Glomerular endothelial cell (primary cell): ENCODE measurements around the gene TCTN1. TPM values are rescaled to one million over a fixed set of nuclear protein-coding genes. Genes with fewer than 3 reads are reported as not detected.
"Not testable (repeated sequence)": the region's sequence is repeated elsewhere in the genome, so short reads cannot be mapped to it uniquely, and the experiment has no call there.

Experiments
- DNase-seq: peaks from one replicate; pipeline ENCODE4 v3.0.0-alpha.2; 2011; ENCODE audit warnings: low read depth, low spot score; ENCODE audit errors: extremely low read depth
- total RNA-seq: library from RNA; depleted of rRNA; stranded (reverse); fragments of >200 nt; gene quantifications from 2 replicates; pipeline ENCODE4 v1.2.3, GENCODE V29; 2015

Gene TCTN1
- total RNA-seq, 1 donor from 2014 or later, result 34.6 TPM

DNA sequence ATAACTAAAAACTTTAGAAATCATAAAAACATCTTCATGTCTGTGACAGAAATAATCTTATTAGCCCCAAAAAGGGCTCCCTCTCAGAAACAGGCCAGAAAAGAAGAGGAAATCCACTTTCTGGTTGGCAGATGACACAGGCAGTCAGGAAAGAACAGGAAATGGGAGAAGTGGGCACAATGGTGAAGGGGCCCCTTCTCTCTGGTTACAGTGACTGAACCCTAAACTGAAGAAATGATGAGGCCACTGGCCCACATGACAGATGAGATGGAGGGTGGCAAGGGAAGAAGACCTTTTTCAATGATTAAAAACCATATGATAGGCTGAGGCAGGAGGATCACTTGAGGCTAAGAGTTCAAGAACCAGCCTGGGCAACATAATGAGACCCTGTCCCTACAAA is 21.1 kb downstream of the TCTN1 start:
- no peak for DNase-seq

DNA sequence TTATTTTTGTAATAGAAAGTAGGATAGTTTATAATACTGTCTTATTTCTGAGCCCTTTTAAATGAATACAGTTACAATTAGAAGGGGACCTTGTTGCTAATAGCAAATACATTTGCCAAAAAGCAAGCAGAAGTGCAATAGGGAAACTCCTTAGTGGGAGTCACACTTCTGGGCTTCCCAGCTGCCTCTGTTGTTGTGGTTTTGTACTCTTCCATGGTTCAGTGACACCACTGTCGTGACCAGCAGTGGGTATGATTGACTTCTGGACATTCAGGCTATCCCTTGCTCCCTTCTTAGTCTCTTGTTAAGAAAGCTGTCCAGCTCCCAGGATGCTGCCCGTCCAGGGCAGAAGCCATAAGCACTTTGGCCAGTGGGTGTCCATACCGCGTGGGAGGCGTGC is 22.6 kb downstream of the TCTN1 start:
- DNase-seq, result no peak

DNA sequence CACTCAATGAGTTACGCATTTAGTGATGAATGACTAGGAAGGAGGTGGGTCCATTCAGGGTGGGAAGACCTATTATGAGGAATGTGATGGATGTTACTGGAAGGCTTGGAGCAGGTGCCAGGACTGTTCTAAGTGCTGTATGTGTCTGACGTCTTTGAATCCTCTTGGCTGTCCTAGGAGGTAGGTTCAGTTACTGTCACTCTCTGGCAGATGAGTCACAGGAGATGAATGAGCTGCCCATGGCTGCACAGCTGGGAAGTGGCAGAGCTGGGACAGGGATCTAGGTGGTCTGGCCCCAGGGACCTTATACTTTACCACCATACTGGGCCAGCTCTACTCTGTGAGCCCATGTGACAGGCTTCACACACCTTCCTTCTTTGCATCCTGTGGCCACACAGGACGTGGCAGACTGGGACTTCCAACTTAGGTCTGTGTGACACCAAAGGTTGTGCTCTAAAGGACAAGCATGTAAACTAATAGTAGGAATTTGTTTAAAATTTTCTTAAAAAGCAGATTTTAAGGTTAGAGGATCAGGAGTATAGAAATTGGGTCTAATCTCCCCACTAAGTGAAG is 24.0 kb downstream of the TCTN1 start:
- no peak for DNase-seq

DNA sequence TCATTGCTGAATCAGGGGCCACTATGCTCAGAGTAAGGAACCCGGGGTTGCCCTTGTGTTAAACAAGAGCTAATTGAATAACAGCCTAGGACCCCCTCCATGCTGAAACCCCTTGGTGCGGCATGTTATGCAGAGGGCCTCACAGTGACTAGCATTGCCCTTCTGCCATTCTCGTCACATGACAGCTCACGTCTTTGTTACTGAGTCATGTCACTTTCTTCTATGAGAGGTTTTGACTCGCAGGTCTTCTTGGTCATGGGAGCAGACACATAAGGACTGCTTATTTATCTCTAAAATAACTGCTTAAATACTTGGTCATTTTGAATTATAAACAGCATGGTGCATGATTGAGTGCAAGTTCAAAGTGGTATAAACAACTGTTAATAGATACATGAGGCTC is 24.9 kb downstream of the TCTN1 start:
- DNase-seq, result no peak

DNA sequence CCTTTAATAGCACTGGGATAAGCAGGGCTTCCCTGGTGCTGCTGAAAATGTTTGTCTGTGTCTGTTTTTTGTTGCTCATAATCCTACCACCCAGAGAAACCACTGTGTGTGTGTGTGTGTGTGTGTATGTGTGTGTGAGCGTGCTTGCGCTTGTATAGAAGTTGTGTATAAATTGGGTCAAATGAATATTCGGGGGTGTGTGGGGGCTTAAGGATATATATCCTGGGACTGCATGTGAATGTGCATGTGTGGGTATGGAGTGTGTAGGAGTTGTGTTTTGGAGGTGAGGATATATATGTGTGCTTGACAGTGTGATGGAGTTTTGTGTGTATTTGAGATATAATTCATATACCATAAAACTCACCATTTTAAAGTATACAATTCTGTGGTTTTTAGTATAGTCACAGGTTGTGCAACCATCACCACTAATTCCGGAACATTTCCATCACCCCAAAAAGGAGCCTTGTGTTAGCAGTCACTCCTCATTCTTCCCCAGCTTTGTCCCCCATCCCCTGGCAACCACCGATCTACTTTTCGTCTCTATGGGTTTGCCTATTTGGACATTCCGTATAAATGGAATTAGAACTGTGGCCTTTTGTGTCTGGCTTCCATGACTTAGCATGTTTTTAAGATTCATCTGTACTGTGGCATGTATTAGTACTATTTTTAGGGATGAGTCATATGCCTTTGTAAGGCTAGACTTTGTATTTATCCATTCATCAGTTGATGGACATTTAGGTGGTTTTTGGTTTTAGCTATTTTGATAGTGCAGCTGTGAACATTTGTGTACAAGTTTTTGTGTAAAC is 25.6 kb downstream of the TCTN1 start:
- no peak for DNase-seq

DNA sequence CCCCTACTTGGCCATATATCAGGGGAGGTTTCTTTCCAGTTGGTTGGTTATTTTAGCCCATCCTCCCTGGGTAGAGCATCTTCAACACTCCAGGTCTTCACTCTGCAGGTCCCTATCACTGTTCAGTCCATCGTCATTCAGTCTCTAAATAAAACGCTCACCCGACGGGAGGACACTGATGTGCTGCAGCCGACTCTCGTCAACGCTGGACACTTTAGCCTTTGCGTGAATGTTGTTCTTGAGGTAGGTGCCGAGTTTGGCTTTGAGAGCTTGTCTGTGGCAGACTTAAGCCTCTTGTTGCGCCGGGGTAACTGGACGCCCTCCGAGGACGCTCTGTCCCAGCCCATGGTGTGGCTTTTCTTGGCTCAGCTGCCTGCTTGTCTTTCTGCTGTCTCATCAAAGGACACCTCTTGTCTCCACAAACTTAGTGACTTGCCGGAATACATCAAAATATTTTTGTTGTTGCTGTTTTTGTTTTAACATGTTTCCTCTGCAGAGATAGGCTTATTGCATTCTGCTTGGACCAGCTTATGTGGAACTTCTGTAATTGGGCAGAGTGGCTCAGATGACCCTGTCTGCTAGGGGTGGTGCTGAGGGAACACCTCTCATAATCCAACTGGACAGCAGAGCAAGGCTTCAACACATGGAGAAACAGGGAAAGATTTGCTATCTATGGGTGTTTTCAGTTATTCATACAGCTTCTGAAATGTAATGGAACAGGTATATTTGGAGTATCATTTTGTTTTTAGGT is 26.5 kb downstream of the TCTN1 start:
- DNase-seq, result no peak

DNA sequence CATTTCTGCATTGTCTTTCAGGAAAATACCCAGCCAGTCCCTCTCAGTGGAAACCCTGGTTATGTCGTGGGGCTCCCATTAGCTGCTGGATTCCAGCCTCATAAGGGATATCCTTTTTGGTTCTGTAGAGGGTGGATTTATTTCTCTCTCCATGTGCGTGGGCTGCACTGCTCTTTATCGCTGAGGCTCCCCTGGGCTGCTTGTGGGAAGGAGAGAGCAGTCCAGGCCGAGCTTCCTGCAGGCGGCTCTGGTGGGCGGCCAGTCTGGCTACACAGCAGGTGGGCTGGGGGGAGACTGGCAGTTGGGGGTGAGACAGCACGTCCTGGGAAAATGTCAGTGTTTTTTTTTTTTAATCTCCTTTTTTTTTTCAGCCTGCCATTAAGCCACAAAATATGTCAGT is 27.6 kb downstream of the TCTN1 start:
- no peak for DNase-seq

DNA sequence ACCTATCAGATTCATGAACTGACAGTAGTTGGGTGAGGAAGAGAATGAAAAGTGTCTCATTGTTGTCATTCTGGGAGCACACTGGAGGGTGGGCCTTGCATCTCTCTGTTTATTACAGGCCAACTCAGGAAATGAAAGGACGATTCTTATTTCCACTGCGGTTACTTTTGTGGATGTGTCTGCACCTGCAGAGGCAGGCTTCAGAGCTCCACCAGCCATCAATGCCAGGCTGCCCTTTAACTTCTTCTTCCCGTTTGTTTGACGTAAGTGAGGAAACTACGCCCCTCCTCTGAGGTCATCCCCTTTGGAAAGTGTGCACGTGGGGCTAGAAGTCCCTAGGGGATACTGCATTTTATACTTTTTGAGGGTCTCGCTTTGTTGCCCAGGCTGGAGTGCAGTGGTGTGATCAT is 33.7 kb downstream of the TCTN1 start:
- DNase-seq, result no peak

DNA sequence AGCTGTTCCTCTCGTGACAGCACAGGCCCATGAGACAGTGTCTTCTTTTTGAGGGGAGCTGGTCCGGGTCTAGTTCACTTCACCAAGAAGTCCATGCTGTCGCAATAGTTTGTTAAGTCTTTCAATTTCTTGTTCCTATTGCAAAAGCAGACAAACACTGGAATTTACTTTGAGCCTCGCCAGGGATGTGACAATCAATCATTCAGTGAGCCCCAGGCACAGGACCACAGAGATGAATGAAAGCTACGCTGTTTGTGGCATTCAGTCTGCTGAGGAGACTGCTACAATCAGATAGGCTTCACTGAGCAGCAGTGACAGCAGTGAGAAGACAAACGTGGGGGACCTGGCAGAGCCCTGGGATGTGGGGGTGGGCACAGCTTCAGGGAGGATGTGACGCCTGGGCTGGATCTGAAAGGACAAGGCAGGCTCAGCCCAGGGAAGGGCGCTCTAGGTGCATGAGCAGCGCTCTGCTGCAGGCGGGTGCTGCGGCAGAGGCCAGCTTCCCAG is 35.5 kb downstream of the TCTN1 start:
- DNase-seq, result no peak

DNA sequence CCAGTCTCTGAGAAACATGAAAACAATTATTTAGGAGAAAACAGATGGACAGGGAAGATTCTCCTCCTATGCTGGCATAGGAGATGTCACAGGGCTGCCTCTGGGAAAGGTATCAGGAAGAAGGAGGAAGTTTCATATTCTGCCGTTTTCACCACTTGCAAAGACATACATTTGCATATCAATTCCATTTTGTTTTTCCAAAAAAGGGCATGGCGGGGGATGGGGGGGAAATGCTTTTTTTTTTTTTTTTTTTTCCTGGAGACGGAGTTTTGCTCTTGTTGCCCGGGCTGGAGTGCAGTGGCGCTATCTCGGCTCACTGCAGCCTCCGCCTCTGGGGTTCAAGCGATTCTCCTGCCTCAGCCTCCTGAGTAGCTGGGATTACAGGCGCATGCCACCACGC is 40.3 kb downstream of the TCTN1 start:
- DNase-seq, result not testable (repeated sequence)

DNA sequence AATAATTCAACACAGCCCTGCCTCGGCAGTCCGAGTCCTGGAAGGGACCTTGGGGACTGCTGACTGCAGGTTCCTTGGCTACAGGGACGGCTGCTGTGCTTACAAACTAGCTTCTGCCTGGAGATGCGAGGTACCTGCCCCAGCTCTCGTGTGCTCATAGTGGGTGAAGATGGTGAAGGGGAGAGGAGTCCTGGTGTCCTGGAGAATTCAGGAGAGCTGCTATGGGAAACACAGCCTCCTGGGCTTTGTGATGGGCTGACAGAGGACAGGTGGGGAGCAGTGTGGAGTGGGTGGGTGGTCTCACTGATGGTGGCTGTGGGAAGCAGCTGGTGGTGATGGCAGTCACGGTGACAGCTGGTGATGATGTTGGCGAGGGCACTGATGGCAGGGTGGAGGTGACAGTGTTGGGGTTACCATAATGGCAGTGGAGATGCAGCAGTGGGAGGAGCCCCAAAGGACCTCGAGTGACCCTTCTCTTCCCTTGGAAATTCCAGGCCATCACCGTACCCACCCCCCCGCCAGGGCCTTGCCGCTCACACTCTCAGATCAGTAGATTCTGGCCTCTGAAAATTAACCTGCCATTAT is 42.2 kb downstream of the TCTN1 start:
- no peak for DNase-seq

DNA sequence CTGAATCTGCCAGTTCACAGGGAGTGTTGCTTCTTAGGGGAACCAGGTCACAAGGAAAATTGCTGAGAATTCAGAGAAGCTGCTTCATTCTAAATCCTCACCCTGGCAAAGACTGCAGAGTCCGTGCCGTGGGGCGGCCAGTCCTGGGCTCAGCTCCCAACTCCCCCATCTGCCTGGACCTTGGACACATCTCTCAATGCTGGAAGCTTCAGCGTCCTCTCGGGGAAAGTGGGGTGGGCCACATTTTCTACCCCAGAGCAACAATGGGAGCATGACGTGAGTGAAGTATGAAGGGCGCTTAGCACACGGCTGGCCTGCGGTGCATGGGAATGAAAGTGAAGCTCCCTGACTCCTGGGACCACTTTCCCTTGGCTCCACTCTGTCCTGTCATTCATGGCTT is 43.8 kb downstream of the TCTN1 start:
- DNase-seq, result no peak

DNA sequence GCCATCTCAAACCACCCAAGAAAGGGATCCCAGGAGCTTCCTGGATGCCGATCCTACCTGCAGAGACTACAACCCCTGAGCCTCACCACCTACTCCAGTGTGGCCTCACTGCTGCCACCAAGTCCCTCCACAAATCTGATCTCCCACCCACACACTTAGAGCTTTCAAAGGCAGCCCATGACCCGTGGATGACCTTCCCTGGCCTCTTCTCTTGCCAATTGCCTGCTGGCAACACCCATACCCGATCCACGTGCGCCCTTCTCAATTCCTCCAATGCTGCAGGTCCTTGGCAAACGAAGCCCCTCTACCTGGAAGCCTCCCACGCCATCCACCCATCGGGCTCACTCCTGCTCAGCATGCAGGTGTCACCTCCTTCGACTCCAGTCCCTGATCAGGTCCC is 44.3 kb downstream of the TCTN1 start:
- no peak for DNase-seq

DNA sequence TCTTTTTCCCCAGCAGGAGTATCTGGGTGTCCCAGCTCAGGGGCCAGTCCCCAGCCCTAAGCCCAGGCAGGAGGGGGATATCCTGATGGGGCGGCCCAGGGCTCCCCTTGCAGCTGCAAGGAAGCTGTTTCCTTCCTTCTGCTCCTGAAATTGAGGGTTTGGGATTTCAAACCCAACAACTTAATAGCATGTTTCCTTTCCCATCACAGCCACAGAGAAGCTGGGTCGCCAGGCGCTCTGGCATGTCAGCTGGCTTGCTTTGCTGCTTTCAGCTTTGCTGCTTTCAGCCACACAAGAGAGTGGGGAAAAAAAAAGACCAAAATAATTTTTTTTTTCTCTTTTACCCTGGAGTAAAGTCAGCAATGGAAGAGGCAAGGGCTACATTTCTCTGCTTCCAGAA is 44.9 kb downstream of the TCTN1 start:
- DNase-seq, result no peak

DNA sequence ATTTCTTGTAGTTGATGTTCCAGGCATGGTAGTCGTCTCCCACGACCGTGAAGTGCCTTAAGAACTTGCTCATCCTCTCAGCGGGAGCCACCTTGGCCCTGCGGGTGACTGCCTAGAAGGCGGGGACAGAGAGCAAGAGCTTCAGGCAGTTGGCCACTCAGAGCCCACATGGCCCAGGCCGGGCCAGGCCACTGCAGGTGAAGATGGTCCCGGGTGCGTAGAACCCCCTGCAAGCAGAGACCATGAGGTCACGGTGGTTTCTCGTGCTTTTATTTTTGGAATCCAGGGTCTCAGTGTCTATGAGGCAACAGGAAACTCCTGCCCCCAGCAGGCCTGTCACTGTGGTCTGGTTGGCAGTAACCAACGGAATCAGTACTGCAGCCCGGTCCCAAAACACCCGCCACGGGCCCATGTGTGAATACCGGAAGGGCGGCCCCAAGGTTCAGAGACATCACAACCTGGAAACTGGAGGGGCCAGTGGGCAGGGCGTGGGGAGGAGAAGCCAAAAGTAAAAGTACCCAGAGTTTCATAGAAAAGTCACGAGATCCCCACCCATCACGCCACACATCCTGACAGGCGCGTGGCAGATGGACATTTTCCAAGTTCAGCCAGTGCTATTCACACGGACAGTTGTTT is 47.5 kb downstream of the TCTN1 start:
- no peak for DNase-seq

DNA sequence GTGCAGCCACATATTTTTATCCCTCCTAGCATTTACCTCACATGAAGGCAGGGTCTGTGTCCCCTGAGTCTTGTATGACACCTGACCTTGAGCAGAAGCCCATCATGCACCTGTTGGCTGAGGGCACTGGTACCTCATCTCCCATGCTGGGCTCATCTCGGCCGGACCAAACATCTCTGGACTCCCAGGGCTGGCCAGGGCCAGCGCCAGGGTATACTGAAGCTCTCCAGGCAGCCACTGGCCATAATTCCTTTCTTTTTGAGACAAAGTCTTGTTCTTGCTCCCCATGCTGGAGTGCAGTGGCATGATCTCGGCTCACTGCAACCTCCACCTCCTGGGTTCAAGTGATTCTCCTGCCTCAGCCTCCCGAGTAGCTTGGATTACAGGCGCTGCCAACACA is 53.0 kb downstream of the TCTN1 start:
- no peak for DNase-seq

DNA sequence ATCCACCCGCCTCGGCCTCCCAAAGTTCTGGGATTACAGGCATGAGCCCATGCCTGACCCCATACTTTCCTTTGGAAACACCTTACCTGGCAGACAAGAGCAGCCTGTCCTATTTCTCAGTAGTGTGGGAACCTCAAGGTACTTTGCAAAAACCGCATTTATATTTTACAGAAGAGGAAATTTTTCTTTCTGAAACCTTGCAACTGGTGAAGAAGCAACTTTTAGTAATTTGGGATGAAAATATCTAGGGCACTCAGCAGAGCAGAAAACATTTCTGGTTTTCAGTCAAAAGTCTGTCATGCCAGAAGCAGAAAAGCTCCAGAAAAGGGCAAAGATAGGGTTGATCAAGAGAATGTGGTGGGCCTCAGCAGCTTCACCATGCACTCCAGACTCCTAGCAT is 53.7 kb downstream of the TCTN1 start:
- DNase-seq, result no peak

DNA sequence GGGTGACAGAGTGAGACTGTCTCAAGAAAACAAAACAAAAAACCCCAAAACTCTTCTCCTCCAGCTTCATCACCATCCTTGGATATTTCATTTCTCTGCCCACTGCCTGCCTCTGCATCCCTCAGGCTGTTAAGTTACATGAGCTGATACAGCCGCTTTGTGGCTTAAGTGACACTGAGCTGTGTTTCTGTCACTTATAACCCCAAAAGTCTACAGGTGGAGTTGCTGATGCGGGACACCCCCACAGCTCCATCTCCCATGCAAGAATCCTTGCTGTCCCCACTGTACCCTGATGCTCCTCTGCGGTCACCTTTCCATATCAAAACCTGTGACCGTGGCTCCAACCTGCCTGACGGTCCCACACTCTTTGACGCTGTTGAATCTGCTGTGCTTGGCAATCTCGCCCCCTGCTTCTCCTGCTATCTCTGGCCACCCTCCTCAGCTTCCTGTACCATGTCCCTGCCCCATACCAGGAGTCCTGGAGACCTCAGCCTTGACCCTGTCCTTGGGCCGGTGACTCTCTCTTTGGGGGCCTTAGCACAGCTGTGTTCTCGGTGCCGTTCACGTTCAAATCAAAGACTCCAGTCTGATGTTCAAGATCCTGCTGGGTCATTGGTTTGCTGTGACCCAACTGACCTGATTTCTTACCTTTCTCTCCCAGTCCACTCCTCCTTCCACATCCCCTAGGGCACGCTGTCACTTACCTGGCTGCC is 54.7 kb downstream of the TCTN1 start:
- DNase-seq, result no peak

DNA sequence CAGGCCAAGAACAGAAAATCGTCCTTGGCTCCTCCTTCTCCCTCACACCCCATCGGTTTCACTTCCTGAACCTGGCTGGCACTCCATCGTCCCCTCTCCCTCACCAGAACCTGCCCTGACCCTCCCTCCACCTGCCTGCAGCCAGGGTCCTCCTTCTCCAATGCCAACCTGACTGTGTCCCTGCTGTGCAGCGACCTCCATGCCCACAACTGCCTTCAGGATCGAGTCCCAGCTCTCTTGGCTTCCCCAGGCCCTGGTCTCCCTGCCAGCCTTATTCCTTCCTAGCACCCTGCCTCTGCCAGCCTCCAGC is 55.2 kb downstream of the TCTN1 start:
- DNase-seq, result no peak

DNA sequence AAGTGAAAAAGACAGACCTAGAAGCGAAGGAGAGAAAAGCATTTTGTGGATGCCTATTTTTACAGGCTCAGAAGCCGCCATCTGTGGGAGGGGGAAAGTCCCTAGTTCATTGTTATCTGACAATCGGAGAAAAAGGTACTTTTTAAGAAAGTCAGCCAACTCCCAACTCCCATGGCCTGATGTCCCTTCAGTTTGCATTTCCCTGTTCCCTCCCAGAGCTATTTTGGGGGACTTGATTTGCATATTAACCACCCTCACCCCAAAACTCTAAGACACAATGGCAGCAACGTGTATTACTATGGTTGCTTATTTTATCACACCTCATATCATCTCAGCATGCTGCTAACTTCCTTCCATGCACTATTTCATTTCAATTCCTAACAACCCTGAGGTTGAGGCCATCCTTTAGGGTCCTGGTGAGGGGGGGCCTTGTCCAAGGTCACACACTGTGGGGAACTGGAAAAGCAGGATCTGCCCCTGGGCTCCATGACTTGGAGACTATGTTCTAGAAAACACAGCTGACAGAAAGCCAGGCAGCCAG is 56.3 kb downstream of the TCTN1 start:
- DNase-seq, result no peak
